ENCODE results near the gene COG2.
"Not testable (repeated sequence)": the region's sequence is repeated elsewhere in the genome, so short reads cannot be mapped to it uniquely, and the experiment has no call there.

The COG2 gene

GRCh38 chr1:230702934-230703678 is 60.8 kb downstream of the COG2 start:
- no peak for DNase-seq

DNA sequence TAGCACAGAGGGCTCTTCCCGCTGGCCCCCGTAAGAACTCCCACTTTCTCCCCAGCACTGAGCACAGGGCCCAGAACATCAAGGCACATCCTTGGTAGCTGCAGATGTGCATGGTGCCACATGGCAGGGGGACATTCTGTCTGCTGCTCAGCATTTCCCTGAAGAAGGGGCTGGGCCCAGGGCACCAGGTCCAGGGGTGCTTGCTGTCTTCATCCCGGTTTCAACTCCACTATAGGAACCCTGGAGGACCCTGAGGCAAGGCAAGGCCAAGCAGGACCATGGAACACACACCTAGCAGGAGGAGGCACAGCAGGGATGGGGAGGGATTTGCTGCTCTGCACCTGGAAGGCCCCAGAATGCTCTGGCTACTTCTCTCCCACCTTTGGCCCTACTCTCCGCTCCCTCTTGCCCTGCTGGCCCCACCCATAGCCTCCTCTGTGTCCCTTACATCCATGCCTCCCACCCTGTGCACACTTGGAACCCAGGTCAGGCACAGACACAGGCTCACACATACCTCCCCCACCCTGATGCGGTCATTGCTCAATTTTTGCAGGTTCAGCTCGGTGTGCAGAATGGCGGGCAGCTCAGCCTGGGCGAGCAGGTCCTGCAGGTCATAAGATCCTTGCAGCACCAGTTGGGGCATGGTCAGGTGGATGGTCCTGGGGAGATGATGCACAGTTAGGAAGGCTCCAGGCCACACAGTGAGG is 61.6 kb downstream of the COG2 start:
- no peak for DNase-seq

DNA sequence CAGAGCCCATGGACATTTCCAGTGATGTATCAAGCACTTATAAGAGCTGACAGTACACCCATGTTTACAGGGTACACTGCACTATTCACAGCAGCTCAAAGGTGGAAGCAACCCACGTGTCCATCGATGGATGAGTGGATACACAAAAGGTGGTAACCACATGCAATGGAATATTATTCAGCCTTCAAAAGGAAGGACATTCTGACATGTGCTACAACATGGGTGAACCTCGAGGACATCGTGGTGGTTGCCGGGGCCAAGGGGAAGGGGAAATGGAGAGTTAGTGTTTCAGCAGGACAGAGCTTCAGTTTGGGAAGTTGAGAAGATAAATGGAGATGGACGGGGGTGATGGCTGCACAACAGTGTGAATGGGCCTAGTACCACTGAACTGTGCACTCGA is 62.5 kb downstream of the COG2 start:
- DNase-seq: no peak

DNA sequence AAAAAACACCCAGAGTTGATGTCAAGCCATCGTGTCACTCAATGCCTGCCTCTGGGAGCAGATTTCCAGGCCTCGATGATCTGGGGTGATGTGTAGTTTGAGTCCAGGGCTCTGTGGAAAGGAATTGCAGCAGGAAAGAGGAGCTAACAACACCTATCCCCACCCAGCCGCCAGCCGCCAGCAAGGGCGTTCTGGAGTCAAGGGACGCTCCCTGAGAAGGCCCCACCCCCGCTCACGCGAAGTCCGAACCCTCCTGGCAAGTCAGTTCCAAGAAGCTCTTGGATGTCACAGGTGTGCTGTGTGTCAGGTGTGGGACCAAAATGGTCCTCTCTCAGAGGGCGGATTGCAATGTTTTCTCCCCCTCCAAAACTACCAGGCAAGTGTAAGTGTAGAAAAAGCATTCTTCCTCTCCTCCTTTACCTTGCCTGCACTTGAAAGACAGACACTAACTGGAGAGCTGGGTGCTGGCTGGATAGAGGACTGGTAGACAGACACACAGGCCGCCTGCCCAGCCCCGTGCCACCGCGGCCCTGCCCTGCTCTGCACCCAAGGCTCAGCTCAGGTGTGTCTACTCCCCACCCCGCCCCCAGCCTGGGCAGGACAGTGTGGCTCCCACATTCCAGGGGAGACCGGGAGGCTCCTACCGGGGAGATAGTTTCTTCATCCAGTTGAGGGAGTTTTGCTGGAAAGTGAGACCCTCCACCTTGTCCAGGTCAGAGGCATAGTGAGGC is 63.2 kb downstream of the COG2 start:
- DNase-seq: no peak

DNA sequence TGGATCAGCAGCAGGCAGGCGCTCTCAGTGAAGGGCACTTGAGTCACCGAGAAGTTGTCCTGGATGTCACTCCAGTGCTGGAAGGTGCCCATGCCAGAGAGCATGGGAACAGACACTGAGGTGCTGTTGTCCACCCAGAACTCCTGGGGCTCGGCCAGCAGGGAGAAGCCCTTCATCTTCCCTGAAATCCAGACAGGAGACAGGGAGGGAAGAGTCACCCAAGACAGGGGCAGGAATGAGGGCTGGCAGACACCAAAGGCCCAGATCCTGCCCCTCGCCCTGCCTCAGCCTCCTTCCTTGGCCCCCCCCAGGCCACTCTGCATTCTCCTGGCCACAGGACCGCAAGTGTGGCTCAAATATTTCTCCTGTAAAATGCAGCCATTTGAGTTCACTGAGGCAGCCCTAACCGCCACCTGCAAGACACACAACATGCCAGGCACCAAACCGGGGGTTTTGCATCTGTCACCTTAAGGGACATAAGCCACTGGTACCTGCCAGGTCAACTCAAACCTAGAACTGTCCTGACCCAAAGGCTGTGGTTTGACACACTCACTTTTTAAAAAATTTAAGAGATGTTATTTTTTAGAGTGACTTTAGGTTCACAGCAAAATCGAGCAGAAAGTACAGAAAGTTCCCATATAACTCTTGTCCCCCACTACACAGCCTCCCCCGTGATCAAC is 63.9 kb downstream of the COG2 start:
- DNase-seq: no peak

- no peak for DNase-seq
Measured at GRCh38 chr1:230706887-230707731, 64.8 kb downstream of the COG2 start.

DNA sequence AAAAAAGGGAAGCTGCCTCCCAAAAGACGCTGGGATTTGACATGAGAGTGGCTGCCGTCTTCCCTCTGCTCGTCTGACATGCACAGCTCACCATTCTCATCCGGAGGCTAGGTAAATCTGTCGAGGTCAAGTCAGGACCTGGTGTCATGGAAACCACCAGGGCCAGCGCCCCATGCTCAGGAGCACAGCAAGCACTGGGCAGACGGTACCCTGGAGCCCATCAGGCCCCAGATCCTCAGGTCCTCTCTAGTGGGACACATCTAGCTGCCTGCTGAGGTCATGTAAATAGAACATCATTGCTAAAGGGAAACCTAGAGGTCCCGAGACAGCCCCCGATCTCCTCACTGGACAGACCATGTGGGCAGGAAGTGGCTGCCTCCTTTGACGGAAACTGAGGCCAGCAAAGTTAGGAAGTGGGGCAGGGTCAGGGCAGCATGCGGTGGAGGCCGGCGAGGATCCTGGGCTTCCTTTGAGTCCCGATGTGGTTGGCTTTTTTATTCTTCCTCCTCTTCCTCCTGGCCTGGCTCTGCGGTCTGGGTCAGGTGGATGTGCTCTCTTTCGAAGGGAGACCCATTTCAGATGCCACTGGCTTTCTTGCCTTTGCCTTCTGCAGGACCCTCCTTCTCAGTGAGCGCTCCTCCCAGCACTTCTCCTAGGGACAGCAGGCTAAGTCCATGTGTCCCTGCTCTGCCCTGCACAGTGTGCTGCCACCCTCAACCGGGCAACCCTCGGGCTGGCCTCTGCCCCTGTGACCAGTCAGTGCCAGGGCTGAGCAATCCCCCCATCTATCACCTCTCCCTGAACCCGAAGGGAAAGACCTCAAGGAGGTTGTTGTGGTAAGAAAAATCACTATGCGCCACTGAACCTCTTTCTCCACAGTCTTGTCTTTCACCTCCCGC is 65.7 kb downstream of the COG2 start:
- DNase-seq: no peak

DNA sequence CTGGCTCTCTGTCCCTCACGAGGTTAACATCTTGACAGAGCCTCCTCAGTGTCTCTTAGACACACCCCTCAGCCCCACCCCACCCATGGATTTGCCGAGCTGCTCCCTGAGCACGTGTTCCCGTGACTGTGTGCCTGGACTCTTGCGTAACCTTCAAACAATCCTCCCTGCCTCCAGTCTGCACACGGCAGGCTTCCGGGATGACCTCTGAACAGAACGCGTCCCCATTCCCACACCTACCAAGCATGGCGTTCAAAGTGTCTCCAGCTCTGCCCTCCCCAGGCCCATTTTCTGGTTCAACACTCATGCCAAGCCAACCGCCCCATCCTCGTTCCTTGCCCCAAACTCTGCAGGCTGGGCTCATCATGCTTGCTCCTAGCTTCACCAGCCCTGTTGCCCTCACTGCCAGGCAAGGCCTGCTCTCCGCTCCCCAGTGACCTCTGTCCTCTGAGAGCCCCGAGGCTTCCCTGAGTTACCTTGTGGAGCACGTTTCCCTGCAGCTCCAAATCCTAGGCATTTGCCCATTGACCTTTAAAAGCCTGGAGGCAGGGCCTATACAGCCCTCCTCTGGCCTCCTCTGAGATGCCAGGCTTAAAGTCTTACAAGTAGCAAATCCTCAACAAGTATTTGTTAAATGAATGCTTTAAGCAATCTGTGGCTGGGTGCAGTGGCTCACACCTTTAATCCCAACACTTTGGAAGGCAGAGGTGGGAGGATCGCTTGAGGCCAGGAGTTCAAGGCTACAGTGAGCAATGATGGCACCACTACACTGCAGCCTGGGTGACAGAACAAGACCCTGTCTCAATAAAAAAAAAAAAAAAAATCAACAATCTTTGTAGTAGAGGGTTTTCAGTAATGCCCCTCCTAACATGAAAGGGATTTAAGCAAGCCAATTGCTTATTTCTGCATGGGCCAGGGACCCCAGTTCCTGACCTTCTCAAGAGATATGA is 66.6 kb downstream of the COG2 start:
- DNase-seq: no peak

DNA sequence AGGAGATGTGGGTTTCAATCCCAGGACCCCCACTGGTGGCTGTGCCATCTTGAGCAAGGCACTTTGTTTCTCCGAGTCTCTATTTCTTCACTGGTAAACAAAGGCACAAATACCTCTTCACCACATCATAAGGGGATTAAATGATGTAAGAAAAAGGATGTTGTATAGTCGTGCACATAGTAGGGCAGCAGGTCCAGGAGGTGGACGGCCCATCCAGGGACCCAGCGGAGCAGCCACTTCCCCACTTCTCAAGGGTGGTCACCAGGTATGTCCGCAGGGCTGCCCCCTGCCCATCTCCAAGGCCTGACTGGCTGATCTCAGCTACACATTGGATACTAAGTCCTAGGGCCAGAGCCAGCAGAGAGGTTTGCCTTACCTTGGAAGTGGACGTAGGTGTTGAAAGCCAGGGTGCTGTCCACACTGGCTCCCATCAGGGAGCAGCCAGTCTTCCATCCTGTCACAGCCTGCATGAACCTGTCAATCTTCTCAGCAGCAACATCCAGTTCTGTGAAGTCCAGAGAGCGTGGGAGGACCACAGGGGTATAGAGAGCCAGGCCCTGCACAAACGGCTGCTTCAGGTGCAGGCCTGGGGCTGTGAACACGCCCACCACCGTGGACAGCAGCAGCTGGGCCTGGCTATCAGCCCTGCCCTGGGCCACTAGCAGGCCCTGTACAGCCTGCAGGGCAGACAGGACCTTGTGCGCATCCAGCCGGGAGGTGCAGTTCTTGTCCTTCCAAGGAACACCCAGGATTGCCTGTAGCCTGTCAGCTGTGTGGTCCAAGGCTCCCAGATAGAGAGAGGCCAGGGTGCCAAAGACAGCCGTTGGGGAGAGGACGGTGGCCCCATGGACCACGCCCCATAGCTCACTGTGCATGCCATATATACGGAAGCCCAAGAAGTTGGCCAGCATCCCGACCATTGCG is 67.6 kb downstream of the COG2 start:
- no peak for DNase-seq

DNA sequence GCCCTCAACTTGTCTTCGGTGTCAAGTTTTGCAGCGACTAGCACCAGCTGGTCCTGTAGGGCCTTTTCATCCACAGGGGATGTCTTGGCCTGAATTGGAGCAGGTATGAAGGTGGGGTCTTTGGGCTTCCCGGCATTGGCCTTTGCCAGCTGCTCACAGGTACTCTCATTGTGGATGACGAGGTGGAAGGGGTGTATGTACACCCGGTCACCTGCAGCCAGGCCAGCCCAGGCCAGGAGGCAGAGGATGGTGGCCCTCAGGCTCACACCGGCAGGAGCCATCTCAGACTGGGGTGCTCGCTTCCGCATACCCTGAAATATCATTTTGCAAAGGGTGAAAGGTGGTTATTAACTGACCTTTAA is 68.2 kb downstream of the COG2 start:
- DNase-seq: no peak

DNA sequence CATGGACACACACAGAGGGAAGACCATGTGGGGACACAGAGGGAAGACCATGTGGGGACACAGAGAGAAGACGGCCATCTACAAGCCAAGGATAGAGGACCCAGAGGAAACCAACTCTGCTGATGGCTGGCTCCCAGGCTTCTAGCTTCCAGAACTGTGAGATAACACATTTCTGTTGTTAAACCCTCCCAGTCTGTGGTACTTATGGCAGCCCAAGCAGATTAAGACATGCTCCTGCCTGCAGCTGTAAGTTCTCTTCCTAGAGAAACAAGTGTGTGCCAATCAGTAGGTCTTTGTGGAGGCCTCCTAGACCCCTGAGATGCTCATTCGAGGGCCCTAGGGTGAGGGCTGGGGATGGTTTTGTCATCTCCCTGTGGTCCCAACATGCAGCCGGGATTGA is 69.0 kb downstream of the COG2 start:
- no peak for DNase-seq

GRCh38 chr1:230712470-230712942 is 70.2 kb downstream of the COG2 start:
- no peak for DNase-seq

DNA sequence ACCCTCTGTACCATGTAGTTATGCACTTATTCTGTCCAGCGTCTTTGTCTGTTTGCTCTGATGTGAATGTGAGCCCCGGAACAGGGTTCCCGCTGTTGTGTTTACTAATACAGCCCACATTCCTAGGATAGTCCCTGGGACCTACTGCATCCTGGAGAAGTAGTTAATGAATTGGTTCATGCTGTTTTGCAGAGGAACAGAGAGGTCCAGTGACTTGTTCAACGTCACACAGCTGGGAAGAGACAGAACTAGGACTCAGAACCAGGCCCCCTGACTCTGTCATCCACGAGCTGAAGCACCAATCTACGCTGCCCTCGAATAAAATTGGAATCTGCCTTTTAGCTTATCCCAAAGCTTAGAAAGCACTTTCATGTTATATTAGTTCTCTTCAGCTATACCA is 70.9 kb downstream of the COG2 start:
- no peak for DNase-seq

- no peak for DNase-seq
Measured at GRCh38 chr1:230713547-230713914, 71.2 kb downstream of the COG2 start.

- peak; percentile 73 for DNase-seq
Measured at GRCh38 chr1:230713915-230714764, 71.9 kb downstream of the COG2 start, which contains the start of gene AGT. AGT (minus strand) TSS chr1:230714122; CDS start chr1:230710823, 3,299 bp downstream.

GRCh38 chr1:230715510-230715909 is 73.2 kb downstream of the COG2 start:
- no peak for DNase-seq

DNA sequence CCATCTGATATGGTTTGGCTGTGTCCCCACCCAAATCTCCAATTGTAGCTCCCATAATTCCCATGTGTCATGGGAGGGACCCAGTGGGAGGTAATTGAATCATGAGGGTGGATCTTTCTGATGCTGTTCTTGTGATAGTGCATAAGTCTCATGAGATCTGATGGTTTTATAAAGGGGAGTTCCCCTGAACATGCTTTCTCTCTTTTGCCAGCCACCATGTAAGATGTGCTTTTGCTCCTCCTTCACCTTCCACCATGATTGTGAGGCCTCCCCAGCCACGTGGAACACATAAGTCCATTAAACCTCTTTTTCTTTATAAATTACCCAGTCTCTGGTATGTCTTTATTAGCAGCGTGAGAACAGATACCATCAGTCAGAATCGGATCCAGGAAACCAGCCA is 74.2 kb downstream of the COG2 start:
- not testable (repeated sequence) for DNase-seq

GRCh38 chr1:230717251-230717650 is 75.0 kb downstream of the COG2 start:
- DNase-seq: no peak

All from fibroblast of skin of back (primary cell).